GM21717 (cell line): Measurements from ENCODE around the gene RAB4B.
"Not testable (repeated sequence)": the region's sequence is repeated elsewhere in the genome, so short reads cannot be mapped to it uniquely, and the experiment has no call there.

Experiments
- ATAC-seq: cut with Tn5 transposase; IDR thresholded peaks from one replicate; pipeline ENCODE4 v1.9.1; 2021; ENCODE audit warnings: mild to moderate bottlenecking, moderate library complexity; ENCODE audit not compliant: unreplicated experiment

The RAB4B gene

GRCh38 chr19:40777937-40778705 lies at the start of gene RAB4B:
Gene RAB4B (plus strand): TSS chr19:40778247. CDS start chr19:40778376, 129 bp downstream.
- ATAC-seq, result peak; percentile 53

DNA sequence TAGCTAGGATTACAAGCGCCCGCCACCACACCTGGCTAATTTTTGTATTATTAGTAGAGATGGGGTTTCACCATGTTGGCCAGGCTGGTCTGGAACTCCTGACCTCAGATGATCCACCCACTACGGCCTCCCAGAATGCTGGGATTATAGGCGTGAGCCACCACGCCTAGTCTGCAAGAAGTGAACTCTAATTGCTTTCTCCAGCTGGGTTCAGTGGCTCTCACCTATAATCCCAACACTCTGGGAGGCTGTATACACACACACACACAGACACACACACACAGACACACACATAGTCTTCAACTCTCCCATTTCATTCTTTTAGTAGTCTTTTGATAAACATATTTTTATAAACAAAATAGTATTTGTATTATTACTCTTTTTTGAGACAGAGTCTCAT lies 48.0 kb upstream of the RAB4B start:
- not testable (repeated sequence) for ATAC-seq

DNA sequence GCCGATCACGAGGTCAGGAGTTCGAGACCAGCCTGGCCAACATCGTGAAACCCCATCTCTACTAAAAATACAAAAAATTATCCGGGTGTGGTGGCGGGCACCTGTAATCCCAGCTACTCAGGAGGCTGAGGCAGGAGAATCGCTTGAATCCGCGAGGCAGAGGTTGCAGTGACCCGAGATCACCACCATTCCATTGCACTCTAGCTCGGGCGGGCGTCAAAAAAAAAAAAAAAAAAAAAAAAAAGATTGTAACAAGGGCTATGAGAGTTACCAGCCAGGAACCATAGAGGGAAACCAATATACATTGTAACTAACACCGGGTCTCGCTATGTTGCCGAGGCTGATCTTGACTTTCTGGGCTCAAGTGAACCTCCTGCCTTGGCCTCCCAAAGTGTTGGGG lies 45.7 kb upstream of the RAB4B start:
- ATAC-seq, result not testable (repeated sequence)

GRCh38 chr19:40733149-40733548 lies 44.9 kb upstream of the RAB4B start:
- no peak for ATAC-seq

DNA sequence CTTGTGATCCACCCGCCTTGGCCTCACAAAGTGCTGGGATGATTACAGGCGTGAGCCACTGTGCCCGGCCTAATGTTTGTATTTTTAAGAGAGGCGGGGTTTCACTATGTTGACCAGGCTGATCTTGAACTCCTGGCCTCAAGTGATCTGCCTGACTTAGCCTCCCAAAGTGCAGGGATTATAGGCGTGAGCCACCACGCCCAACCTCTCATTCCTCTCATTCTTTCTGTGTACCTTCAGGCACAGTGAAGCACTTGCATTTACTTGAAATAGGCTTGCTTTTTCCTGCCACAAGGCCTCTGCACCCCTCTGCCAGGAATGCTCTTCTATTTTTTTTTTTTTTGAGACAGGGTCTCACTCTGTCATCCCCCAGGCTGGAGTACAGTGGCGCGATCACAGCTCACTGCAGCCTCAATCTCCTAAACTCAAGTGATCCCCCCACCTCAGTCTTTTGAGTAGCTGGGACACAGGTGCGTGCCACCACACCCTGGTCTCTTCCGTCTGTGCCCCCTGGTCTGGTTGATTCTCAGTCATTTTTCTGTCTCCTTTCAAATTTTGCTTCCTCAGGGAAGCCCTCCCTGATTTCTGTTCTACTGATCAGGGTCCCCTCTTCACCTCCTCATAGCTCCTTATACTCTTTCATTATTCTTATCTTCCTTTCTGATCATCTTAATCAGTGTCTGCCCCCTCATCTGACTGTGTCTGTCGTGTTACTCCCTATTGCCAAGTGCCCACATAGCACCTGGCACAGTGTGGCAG lies 42.9 kb upstream of the RAB4B start:
- no peak for ATAC-seq

- ATAC-seq, result no peak
Measured at GRCh38 chr19:40736661-40737060, 41.4 kb upstream of the RAB4B start.

DNA sequence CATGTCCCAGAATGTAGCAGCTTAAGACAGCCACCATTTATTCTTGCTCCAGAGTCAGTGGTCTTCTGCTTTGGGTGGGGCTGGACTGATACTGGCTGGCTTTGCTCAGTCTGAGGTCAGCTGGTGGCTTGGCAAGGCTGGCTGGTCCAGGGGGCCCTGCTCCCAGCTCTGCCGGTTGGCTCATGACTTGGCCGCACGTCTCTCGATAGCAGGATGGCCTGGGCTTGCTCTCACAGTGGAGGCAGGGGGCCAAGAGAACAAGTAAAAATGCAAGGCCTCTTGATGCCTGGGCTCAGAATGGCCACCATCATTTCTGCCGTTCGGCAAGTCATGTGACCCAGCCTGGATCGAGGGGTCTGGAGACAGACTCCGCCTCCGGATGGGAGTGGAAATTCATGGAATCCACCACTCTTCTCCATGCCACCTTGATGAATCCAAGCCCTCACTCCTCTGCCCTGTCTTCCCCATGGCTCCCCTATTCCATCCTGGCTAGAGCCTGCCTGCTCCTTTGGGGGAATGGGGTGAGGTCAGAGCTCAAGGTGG lies 40.9 kb upstream of the RAB4B start:
- ATAC-seq, result no peak

DNA sequence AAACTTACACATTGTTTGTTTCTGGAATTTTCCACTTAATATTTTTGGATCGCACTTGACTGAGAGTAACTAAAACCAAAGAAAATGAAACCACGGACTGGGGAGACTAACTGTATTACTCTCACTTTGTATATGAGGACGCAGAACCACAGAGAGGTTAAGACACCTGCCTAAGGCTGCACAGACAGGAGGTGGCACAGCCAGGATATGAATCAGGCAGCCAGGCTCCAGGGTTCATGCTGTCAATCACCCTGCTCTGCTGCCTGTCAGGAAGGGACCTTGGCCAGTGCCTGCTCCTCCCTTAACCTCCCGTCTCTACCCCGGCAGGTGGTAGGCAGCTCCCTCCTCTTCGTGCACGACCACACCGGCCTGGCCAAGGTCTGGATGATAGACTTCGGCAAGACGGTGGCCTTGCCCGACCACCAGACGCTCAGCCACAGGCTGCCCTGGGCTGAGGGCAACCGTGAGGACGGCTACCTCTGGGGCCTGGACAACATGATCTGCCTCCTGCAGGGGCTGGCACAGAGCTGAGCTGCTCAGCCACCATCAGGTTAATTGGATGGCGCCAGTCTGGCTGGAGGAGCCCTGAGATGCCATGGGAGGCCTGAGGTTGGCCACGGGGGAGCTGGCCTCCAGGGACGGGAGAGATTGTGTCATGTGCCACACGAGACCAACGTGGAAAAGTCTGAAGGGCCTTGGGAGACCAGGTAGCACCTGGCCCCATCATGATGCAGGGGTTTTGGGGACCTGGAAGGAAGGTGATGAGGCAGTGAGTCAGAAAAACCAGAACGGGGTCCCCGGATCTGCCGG lies 38.8 kb upstream of the RAB4B start:
- no peak for ATAC-seq

DNA sequence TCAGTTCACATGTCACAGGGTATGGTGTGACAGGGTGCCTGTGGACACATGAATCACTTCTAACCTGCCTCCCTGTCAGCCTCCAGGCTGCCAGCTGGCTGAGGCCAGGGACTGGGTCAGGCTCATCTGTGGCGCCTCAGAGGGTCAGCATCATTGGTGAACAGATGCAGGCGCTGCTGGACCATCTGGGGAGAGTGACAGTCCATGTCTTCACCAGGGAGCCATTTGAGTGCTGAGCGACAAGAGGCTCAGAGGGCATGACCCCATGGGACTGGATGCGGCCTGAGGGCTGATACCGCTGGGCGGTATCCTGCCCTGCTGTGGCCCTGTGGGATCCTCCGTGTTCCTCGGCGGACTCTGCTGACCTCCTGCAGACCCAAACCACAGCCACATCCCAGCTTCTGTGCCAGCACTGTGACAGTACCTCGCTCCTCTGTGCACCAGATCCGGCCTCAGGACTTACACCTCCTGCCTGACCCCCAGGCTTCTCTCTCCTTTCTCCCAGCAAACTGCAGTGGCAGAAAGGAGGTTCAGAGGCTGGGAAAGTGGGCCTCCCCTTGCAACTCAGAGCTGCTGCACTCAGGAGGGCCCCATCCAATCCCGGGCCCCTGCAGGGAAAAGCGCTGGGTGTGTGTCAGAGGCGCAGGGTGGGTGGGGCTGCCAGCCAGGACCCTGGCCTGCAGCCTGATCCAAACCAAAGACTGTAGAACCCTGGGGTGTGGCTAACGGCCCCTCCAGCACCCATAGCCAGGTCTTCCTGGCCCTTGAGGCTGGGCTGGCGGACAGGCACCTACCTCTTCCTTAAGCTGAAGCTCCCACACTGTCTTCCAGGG lies 38.0 kb upstream of the RAB4B start:
- ATAC-seq, result no peak

DNA sequence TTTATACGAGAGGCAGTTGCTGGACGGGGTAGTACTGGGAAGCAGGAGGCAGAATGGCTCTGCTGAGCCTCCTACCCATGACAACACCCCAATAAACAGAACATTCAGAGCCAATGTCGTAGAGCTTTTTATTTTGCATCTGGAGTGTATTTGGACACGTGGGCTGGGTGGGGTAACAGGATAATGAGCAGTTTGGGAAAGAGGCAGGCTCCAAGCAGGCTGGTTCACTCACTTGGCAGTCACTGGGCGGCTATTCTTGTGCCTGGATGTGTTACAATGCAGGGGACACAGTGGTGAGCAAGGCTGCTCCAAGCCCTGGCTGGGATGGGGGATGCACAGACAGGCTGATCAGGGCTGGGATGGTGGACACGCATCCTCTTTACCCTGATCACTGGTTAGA lies 37.3 kb upstream of the RAB4B start:
- no peak for ATAC-seq

GRCh38 chr19:40741527-40742390 lies 36.3 kb upstream of the RAB4B start:
- ATAC-seq, result no peak

- no peak for ATAC-seq
Measured at GRCh38 chr19:40742477-40742876, 35.6 kb upstream of the RAB4B start.

DNA sequence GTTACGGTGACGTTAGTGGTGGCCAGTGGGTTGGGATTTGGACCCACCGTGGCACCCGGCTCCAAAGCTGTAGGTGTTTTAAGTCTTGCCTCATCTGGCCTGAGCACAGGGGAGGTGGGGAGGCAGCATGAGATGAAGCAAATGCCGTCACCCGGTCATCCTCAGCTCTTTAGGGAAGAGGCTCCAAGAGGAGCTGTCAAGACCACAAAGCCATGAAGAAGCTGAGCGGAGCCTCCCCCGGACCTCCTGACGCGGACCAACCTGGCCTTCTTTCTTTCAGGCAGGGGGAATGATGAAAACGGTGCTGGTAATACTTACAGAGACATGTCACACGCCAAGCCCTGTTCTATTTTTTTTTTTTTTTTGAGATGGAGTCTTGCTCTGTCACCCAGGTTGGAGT lies 35.2 kb upstream of the RAB4B start:
- no peak for ATAC-seq

DNA sequence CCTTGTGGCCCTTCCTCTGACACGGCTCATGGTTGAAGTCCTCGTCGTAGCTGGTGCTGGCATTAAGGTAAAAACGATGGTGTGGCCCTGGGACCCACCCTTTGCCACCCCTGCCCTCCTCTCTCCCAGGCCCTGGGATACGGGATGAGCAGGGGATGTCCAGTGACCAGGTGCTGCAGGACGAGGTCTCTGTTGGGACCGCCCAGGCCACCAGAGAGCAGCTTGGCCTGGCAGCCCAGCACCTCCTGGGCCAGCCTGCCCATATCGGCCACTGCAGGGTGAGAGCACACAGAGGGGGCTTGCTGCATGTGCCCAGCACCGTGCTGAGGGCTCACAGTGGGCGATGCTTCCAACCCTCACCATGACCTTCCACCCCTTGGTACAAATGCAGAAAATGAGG lies 34.1 kb upstream of the RAB4B start:
- no peak for ATAC-seq

GRCh38 chr19:40744554-40745401 lies 33.3 kb upstream of the RAB4B start:
- no peak for ATAC-seq

GRCh38 chr19:40745402-40745780 lies 32.7 kb upstream of the RAB4B start:
- no peak for ATAC-seq

- no peak for ATAC-seq
Measured at GRCh38 chr19:40747536-40747935, 30.5 kb upstream of the RAB4B start.

GRCh38 chr19:40750058-40750873 lies 27.8 kb upstream of the RAB4B start, which contains the start of gene ACTMAP:
Gene ACTMAP (minus strand): TSS chr19:40750477. CDS start chr19:40749803, 674 bp downstream.
- ATAC-seq, result peak; percentile 79
